CD4-positive, alpha-beta T cell treated with Interleukin-2 at 100 ng/mL for 4 hours (primary cell): ENCODE results near the gene AGRP.

Experiments
- DNase-seq: peaks from one replicate; pipeline ENCODE4 v3.0.0-alpha.2; 2020; ENCODE audit warnings: low spot score

AGRP gene

DNA sequence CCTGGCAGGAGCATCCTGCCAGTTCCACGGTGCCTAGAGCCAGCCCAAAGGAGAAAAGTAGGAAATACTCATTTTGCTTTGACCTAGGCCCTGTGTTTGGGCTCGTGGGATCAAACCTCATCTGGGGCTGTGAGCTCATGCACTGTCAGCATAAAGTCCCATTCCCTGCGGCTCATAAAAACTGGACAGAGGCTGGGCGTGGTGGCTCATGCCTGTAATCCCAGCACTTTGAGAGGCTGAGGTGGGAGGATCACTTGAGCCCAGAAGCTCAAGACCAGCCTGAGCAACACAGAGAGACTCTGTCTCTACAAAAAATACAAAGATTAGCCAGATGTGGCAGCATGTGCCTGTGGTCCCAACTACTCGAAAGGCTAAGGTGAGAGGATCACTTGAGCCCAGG is 20.3 kb downstream of the AGRP start:
- no peak for DNase-seq

- DNase-seq, result no peak
Observed at GRCh38 chr16:67462279-67462655, 21.1 kb downstream of the AGRP start.

DNA sequence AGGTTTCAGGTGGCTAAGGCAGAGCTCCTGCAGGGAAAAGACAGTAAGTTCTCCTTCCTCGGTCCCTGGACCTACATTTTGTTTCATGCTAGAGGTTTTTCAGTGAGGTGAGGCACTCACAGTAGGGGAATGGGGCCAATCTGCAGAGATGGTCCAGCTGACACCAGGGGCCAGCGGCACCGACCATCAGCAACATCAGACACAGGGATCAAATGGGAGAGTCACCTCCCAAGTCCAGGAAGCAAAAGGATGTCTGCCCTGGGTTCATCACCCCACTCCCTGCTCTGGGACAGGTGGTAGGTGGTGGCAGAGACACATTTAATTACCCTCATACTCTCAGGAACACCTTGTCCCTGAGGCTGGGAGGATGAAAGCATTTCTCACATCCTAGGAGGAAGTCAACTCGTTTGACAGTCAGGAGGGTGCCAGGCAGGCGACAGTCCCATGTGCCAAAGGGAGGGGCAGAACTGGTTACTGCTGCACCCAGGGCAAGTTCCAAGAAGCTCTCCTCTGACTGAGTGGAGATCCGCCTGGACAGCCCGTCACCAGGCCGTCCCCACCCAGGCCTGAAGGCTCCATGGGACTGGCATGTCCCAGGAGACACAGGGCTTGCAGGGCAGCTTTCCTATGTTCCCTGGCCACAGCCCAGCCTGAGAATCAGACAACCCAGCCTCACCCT is 21.6 kb downstream of the AGRP start:
- no peak for DNase-seq

- DNase-seq, result no peak
Observed at GRCh38 chr16:67460961-67461360, 22.4 kb downstream of the AGRP start.

DNA sequence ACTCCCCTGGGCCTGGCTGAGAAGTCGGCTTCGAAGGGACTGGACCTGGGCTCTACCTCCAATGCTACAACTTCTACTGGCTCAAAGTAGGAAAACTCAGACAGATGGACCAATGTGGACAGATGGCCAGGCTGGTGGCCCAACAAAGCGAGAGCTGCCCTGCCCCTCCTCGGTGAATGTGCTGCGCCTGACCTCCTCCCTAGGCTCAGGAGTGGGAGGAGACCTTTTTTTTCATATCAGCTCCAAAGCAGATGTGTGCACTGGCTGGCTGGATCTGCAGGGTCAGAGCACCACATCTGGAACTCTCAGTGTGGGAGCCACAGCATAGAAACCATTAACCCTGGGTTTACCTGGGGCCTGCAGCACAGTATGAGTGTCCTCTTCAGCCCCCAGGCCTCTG is 23.2 kb downstream of the AGRP start:
- DNase-seq, result no peak

DNA sequence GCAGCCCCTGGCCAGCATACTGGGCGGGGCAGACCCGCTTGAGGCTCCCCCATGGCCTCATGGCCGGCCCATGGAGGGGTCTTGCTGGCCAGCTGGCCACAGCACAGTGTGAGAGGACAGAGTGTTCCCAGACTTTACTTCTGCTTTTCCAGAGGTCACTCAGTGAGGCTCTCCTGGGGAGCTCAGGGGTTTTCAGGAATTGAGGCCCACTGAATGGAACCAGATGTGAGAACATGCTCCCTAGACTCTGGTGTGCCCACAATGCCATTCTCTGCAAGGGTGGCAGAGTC is 23.5 kb downstream of the AGRP start:
- no peak for DNase-seq

- no peak for DNase-seq
Observed at GRCh38 chr16:67459066-67459860, 24.1 kb downstream of the AGRP start.

- DNase-seq, result no peak
Observed at GRCh38 chr16:67458121-67458641, 25.2 kb downstream of the AGRP start.

- DNase-seq, result no peak
Observed at GRCh38 chr16:67457611-67458010, 25.7 kb downstream of the AGRP start.

- no peak for DNase-seq
Observed at GRCh38 chr16:67456391-67457081, 26.8 kb downstream of the AGRP start.

DNA sequence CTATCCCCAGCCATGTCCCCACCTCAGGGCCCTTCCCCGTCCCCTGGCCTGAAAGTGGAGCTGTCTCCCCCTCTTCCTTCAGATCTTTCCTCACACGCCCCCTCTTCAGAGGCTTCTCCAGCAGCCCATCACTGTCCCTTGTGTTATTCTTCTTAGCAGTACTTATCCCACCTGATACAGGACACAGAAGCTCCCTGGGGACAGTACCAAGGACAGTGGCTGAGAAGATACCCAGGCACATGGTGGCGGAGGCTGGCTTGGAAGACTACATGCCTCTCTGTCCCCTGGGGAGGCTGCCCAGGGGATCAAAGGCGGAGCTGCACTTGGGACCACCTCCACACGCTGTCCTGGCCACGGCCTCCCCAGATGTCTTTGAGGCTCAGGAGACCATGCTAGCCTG is 28.5 kb downstream of the AGRP start:
- DNase-seq, result no peak

GRCh38 chr16:67454104-67454503 is 29.2 kb downstream of the AGRP start:
- no peak for DNase-seq

GRCh38 chr16:67451704-67452435 is 31.5 kb downstream of the AGRP start:
- no peak for DNase-seq

DNA sequence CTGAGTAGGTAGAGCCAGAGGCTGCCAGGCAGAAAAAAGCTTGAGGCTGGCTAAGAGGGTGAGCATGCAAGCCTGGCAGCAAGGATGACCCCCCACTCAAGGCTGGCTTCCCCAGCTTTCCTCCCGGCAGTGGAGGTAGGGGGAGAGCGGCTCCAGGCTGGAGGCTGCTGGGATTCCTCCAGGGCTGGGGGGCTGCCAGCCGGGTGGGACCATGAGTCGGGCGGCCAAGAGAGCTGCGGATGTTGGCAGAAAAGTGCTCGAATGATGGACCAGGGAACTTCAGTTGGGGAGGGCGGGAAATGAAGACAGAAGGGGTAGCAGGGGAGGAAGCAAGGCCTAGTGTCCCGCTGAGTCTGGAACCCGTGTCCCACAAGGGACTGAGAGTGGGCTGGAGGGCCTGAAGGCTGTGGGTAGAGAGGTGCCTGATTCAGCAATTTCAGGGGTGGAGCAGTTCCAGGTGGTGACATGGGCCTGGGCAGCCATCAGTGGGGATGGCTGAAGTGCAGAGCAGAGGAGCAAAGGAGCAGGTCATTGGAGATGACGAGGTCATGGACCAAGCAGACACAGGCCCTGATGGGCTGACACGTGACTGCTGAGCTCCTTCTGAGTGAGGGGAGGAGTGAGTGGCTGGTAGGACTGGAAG is 32.2 kb downstream of the AGRP start:
- no peak for DNase-seq

GRCh38 chr16:67449739-67450138 is 33.6 kb downstream of the AGRP start:
- DNase-seq, result no peak

- no peak for DNase-seq
Observed at GRCh38 chr16:67449336-67449735, 34.0 kb downstream of the AGRP start.

DNA sequence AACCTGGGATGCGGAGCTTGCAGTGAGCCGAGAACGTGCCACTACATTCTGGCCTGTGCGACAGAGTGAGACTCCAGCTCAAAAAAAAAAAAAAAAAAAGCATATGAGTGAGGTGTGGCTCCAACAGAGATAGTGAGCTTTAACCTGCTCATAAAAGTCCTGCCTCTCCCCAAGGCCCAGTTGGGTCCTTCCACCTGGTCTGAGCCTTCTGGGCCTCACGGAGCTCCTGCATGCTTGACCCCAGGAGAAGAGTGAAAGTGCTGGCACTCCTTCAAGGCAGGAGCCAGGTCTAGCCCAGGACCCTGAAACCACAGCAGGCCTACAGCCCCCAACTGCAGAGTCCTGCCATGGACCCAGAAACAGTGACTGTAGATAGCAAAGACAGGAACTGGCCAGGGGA is 34.8 kb downstream of the AGRP start:
- DNase-seq, result no peak

DNA sequence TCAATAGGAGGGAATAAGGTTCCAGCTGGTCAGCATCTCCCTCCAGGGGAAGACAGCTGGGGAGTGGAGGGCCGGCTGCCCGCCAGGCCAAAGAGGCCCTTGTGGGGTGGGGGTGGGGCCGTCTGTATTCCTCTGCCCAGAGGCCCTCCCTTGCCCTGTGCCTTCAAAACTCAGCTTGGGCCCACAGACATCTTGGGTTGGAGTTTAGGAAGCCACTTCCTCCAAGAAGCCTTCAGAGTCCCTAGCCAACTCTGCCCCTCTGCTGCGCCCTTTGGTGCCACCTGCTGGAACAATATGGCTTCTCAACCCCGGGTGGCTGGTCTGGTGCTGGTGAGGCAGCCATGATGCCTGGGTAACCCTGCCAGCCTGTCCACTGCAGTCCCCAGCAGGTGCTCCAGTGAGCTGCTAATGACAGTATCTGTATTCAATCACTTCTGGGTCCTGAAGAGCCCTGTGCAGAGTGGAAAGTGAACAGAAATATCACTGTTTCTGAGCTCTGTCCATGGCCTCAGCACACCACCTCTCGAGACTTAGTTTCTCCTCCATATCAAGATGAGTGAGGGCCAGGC is 35.8 kb downstream of the AGRP start:
- peak; percentile 50 for DNase-seq

- DNase-seq, result no peak
Observed at GRCh38 chr16:67446968-67447507, 36.3 kb downstream of the AGRP start.

DNA sequence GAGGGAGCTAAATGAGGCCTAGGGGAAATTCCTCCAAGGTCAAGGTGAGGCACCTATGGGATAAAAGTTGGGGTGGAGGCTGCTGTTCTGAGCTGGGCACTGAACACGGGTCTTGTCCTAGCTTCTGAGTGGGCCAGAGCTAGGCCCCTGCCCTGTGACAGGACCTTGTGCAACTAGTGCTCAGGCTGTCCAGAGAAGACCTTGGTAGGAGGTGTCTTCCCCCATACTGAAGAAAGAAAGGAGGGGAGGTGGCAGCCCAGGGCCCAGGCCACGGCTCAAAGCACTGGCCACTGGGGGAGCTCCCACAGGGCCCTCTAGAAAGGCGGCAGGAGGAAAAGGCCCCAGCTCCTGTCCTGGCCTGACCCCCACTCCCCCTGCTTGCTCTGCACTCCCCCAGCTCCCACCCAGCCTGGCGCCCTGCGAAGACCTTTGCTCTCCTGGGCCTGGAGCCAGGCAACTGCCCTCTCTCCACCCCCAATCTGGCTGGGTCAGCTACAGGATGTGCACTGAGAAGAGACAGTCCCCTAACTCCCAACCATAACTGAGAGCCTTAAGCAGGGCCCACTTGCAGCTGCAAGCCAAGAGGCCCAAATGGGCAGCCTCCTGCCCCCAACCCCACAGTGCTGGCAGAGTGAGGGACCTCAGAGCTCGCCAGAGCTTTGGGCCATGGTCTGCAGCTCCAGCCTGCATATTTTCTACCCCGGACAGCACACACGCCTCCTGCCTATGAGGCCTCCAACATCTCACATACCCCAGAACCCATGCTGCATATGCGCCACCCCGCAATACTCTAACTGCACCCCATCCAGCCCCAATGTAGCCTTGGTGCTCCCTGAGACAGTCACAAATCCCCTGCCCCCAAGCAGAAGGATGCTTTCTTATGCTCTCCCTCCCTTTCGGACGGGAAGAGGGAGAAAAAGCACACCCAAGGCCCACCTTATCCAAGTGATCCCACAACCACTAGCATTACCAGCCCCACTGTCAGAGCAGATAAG is 37.1 kb downstream of the AGRP start:
- no peak for DNase-seq
